RWPE2 (cell line): ENCODE data around the gene DELE1.

Experiments
- ATAC-seq: fragments of 200-7000 bp; cut with Tn5 transposase; 3 replicates; pipeline ENCODE4 v1.9.1; 2021; ENCODE audit warnings: low read depth
- DNase-seq: peaks from one replicate; pipeline ENCODE4 v3.0.0-alpha.2; 2020; ENCODE audit warnings: low spot score
- H3K27ac ChIP-seq: fragments of 450-650 bp; 2 replicates; pipeline ENCODE4 v1.5.1; 2017; ENCODE audit warnings: mild to moderate bottlenecking; ENCODE audit not compliant: poor library complexity, severe bottlenecking
- H3K27me3 ChIP-seq: fragments of 250-450 bp; sonication (Bioruptor Pico); 2 replicates; pipeline ENCODE4 v1.5.1; 2021; ENCODE audit warnings: mild to moderate bottlenecking, moderate library complexity; ENCODE audit not compliant: insufficient read depth, poor library complexity, severe bottlenecking
- H3K36me3 ChIP-seq: fragments of 250-450 bp; sonication (Bioruptor Pico); 2 replicates; pipeline ENCODE4 v1.5.1; 2020; ENCODE audit warnings: low read depth, mild to moderate bottlenecking, moderate library complexity
- H3K4me1 ChIP-seq: fragments of 250-450 bp; sonication (Bioruptor Pico); 2 replicates; pipeline ENCODE4 v1.5.1; 2021; ENCODE audit warnings: mild to moderate bottlenecking, moderate library complexity; ENCODE audit not compliant: insufficient read depth, poor library complexity, severe bottlenecking
- H3K4me3 ChIP-seq: fragments of 250-450 bp; sonication (Bioruptor Pico); 2 replicates; pipeline ENCODE4 v1.5.1; 2021; ENCODE audit warnings: mild to moderate bottlenecking, moderate library complexity; ENCODE audit not compliant: severe bottlenecking
- H3K9me3 ChIP-seq: fragments of 250-450 bp; sonication (Bioruptor Pico); 2 replicates; pipeline ENCODE4 v1.5.1; 2021; ENCODE audit warnings: mild to moderate bottlenecking, moderate library complexity; ENCODE audit not compliant: severe bottlenecking
- TF ChIP-seq, protein P1 (sequence below): fragments of 450-650 bp; IDR thresholded peaks from one replicate; pipeline ENCODE4 v1.5.1; 2017; ENCODE audit warnings: mild to moderate bottlenecking, moderate library complexity; ENCODE audit not compliant: poor library complexity, severe bottlenecking

Gene DELE1

GRCh38 chr5:141875795-141876627 is 47.7 kb upstream of the DELE1 start:
- H3K27me3 ChIP-seq: no peaks in the 10 kb centered on the region
- peak; percentile 19 for ATAC-seq
- DNase-seq: no peak
- H3K4me1 ChIP-seq: peaks cover 4% of the 10 kb centered on the region
- TF ChIP-seq, protein P1, sequence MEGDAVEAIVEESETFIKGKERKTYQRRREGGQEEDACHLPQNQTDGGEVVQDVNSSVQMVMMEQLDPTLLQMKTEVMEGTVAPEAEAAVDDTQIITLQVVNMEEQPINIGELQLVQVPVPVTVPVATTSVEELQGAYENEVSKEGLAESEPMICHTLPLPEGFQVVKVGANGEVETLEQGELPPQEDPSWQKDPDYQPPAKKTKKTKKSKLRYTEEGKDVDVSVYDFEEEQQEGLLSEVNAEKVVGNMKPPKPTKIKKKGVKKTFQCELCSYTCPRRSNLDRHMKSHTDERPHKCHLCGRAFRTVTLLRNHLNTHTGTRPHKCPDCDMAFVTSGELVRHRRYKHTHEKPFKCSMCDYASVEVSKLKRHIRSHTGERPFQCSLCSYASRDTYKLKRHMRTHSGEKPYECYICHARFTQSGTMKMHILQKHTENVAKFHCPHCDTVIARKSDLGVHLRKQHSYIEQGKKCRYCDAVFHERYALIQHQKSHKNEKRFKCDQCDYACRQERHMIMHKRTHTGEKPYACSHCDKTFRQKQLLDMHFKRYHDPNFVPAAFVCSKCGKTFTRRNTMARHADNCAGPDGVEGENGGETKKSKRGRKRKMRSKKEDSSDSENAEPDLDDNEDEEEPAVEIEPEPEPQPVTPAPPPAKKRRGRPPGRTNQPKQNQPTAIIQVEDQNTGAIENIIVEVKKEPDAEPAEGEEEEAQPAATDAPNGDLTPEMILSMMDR: peak; percentile 5
- H3K4me3 ChIP-seq: peak overlapping the region; percentile 75
- no peaks in the 10 kb centered on the region for H3K9me3 ChIP-seq
- H3K36me3 ChIP-seq: no peaks in the 10 kb centered on the region
- H3K27ac ChIP-seq: peak overlapping the region; percentile 5

DNA sequence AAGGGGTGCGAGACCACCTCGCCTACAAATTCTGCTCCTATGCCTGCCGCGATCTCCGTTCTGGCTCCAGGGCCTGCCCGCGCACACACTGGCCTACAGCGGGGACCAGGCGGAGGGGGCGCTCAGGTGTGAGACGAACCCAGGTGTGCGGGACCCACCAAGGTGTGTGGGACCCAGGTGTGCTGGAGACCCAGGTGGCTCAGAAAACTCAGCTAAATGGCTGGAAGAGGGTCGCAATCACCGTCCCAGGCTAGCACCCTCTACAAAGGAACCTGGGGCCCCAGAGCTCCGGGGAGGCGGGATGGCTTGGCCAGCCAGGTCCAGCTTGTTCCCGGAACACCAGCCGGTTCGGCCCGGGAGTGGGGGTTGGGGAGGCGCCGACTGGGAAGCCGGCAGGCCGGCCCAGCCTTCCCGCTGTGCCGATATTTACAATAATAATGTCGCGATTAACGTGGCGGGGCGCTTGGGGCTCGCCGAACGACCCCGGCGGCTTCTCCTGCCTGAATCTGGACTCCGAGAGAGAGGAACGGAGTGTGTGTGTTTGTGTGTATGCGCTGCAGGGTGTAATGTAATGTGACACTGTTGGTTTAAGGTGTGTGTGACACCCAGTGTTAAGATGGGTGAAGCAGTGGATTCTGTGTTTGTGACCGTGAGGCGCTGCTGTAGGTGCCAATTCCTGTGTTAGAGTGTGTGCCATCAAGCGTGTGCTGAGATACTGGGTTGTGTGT is 46.9 kb upstream of the DELE1 start:
- Histone ChIP-seq H3K27me3 (no peaks in the 10 kb centered on the region), H3K27ac (peak overlapping the region; percentile 5), H3K36me3 (no peaks in the 10 kb centered on the region), H3K4me1 (no peaks in the 10 kb centered on the region), H3K9me3 (no peaks in the 10 kb centered on the region), H3K4me3 (peak overlapping the region; percentile 75)
- DNase-seq: no peak
- TF ChIP-seq, protein P1: no peak
- ATAC-seq: no peak

DNA sequence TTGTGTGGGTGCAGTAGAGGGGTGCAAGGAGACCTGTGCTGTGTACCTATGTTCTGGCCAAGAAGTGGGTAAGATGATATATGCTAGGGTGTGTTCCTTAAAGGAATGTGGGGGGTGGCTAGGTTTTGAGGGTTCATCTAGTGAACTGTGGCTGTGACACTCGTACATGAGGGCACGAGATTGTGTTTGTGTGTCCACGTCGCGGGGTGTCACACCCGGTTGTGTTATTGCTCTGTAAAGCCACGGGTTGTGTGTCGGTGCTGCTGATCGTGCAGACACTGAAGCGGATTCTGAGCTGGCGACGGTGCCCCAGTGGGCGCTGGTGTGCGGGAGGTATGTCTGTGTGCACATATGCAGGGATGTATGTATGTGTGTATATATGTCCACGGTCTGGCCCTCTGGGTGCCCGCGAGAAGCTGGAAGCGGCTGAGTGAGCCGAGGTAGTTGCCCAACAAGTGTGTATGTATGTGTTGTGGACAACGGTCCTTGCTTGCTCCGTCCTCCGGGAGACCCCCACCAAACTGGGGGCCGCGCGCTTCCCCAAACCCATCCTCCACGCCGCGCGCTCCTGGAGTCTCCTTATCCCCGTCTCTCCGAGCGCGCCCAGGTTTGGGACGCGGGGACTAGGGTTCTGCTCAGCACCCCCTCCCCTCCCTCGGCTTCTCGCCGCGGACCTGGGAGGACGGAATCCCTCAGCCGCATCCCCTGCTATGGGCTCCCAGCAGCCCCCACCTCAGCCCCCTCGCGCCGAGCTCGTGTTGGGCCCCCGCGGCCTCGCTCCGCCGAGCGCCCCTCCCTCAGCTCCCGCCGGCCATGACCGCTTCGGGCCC is 46.1 kb upstream of the DELE1 start:
- no peaks in the 10 kb centered on the region for H3K4me1 ChIP-seq

GRCh38 chr5:141878186-141878710 is 45.4 kb upstream of the DELE1 start, which contains the start of gene PCDH1:
PCDH1 (minus strand) TSS chr5:141878410; CDS start chr5:141878262, 148 bp downstream.
- H3K9me3 ChIP-seq: no peaks in the 10 kb centered on the region
- H3K36me3 ChIP-seq: no peaks in the 10 kb centered on the region
- H3K4me3 ChIP-seq: peak within 1 kb of the TSS; percentile 75
- DNase-seq (no peak), ATAC-seq (peak; percentile 35)
- H3K27me3 ChIP-seq: peaks cover 9% of the 10 kb centered on the region
- H3K4me1 ChIP-seq: no peaks in the 10 kb centered on the region
- peak within 1 kb of the TSS; percentile 44 for H3K27ac ChIP-seq
- TF ChIP-seq, protein P1: no peak

More for the DNA sequence above, 46.1 kb upstream of the DELE1 start:
- H3K4me3 ChIP-seq: peak overlapping the region; percentile 75
- DNase-seq (peak; percentile 76), ATAC-seq (peak; percentile 37)
- H3K27me3 ChIP-seq: peaks cover 2% of the 10 kb centered on the region
- TF ChIP-seq, protein P1: no peak
- no peaks in the 10 kb centered on the region for H3K9me3 ChIP-seq
- no peaks in the 10 kb centered on the region for H3K36me3 ChIP-seq
- H3K27ac ChIP-seq: peak overlapping the region; percentile 44
